GM10266 (cell line): ENCODE data around the gene ZNF853.

ENCODE experiments used
- DNase-seq: peaks from one replicate; pipeline ENCODE4 v3.0.0; 2012; ENCODE audit errors: extremely low spot score
- TF ChIP-seq, protein P1 (sequence below): IDR thresholded peaks from 2 replicates; pipeline ENCODE4 v1.5.1; 2012; ENCODE audit warnings: mild to moderate bottlenecking, low read depth; ENCODE audit not compliant: control insufficient read depth, insufficient read depth; ENCODE audit errors: missing control alignments

Gene ZNF853

DNA sequence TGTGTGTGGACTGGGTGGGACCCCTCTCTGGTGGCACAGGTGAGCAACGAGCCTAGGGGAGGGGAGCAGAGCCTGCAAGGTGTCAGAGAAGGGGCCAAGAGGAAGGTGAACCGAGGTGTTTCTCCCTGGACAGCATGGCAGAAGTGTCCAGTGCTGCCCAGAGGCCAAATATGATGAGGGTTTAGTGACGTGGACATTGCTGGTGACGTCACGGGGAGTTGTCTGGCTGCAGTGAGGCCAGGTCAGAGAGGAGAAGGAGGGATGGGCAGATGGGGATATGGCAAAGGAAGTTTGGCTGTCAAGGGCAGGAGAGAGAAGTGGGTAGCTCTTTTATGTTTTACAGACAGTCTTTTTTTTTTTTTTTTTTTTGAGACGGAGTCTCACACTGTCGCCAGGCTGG, 2.6 kb upstream of the ZNF853 start:
- no peak for DNase-seq
- TF ChIP-seq, protein P1, sequence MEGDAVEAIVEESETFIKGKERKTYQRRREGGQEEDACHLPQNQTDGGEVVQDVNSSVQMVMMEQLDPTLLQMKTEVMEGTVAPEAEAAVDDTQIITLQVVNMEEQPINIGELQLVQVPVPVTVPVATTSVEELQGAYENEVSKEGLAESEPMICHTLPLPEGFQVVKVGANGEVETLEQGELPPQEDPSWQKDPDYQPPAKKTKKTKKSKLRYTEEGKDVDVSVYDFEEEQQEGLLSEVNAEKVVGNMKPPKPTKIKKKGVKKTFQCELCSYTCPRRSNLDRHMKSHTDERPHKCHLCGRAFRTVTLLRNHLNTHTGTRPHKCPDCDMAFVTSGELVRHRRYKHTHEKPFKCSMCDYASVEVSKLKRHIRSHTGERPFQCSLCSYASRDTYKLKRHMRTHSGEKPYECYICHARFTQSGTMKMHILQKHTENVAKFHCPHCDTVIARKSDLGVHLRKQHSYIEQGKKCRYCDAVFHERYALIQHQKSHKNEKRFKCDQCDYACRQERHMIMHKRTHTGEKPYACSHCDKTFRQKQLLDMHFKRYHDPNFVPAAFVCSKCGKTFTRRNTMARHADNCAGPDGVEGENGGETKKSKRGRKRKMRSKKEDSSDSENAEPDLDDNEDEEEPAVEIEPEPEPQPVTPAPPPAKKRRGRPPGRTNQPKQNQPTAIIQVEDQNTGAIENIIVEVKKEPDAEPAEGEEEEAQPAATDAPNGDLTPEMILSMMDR, result no peak

DNA sequence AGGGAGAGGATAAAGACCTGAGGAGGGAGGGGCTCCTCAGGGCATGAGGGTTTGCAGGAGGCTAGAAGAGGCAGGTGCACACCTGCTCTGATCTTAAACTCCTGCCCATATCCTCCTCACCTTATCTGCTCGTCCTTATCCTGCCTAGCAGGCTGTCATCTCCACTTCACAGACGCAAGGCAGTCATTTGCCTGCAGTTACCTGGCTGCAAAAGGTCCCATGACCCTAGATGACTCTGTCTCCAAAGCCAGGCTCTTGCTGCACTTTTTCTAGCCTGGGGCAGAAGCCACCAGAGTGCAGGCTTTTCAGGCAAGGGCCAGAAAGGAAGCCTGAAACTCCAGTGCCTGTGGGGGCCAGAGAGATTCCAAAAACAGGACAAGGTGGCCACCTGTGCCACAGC, 1.7 kb upstream of the ZNF853 start:
- no peak for DNase-seq
- TF ChIP-seq, protein P1, result no peak

DNA sequence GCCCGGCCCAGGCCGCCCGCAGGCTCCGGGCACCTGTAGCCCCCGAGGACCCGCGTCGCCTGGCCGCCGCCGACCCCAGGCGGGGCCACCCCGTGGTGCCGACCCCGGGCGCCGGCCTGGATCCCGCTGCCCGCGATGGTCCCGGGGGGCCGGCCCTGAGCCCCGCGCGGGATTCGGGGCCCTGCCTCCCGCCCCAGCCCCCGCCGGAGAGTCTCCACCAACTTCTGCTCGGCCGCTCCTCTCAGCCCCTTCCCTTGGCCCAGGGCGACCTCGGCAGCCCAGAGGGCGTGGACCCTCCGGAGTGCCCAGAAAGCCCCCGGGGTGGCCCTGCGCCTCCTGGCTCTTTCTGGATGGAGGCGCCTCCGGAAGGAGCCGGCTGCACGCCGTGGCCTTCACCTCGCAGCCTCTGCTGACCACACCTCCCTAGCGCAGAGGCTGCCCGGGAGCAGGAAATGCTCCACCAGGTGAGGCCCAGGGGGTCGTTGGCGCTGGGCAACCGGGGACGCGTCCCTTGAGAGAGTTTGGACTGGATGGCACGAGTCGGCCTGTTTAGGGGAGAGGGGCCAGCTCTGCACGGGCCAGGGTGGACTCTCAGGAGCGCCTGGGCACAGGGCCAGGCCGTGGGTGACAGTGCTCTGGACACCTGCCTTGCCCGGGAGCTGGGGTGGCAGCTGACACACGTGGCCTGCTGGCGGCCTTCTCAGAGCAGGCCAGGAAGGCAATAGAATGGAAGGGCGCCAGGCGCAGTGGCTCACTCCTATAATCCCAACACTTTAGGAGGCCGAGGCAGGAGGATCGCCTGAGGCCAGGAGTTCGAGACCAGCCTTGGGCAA, 529 bp downstream of the ZNF853 start:
- DNase-seq, result no peak
- TF ChIP-seq, protein P1, result no peak

DNA sequence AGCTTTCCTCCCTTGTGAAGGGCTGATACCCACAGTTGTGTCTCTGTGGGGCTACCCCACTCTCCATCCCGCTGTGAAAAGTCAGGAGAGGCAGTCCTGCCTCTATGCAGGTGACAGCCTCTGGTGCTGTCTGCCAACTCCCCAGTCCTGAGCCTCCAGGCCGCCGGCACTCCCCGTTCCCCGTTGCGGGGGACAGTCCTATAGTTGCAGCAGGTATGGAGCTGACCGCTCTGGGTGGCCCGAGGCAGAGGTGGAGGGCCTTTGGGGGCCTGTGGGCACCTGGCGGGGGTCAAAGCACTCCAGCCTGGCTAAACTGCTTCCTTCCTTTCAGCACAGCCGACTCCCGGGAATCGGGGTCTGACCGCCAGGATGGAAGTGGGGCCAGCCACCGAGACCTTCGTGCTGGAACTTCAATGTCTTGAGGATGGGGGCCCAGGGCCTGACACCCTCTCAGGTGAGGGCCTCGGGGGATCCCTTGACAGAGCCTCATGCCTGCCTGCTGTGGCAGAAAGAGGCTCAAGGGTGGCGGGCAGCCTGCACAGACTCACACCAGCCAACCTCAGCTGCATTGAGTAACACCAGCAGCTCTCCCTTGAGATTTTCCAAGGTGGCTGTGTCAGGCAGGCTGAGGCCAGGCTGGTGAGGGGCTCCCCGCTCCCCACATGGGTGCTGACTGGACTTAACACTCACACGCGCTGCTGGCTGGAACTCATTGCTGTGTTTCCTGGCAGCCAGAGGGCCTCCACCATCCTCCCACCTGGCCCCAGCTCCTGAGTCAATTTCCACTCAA, 1.6 kb downstream of the ZNF853 start:
- TF ChIP-seq, protein P1, result no peak

DNA sequence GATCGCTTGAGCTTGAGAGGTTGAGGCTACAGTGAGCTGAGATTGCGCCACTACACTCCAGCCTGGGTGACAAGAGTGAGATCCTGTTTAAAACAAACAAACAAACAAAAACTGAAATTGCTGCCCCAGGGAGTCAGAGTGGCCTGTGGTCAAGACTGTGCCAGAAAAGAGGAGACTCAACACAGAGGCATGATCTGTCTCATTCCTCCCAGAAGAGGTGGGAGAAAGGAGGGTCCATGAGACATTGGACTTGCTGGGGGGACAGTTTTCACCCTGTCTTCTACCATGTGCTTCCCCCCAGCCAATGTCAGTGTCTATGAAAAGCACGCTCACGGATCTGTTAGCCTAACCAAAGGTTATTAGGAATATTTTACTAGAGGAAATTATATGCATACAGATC, 3.2 kb downstream of the ZNF853 start:
- TF ChIP-seq, protein P1, result no peak
- DNase-seq, result no peak

More for the DNA sequence above, 1.6 kb downstream of the ZNF853 start:
- no peak for DNase-seq

DNA sequence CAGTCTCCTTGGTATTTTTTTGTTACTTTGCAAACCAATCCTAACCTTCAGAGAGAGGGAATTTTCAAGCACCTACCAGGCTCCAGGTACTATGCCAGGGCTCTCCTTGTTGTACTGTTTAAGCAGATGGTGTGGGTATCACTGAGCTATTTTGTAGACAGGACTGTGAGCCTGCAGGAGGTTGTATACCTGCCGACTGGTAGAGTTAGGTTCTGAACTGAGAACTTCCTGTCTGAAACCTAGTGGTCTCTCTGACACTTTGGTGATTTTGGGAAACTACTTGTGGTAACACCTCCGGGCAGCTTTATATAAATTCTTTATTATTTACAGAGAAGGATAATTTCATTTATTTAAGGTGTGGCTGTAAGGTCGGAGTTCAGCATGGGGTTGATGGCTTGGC, 4.6 kb downstream of the ZNF853 start:
- TF ChIP-seq, protein P1, result no peak
- DNase-seq, result no peak
